HG03159 (cell line): ENCODE measurements around the gene SOS1.
"Not testable (repeated sequence)": the region's sequence is repeated elsewhere in the genome, so short reads cannot be mapped to it uniquely, and the experiment has no call there.

Experiments
- ATAC-seq: cut with Tn5 transposase; IDR thresholded peaks from one replicate; pipeline ENCODE4 v1.9.1; 2021; ENCODE audit warnings: mild to moderate bottlenecking, moderate library complexity; ENCODE audit not compliant: unreplicated experiment

The SOS1 gene

GRCh38 chr2:39139511-39140237 lies 18.8 kb upstream of the SOS1 start:
- no peak for ATAC-seq

- no peak for ATAC-seq
Measured at GRCh38 chr2:39138837-39139211, 18.0 kb upstream of the SOS1 start.

- not testable (repeated sequence) for ATAC-seq
Measured at GRCh38 chr2:39138187-39138836, 17.5 kb upstream of the SOS1 start.

- ATAC-seq: no peak
Measured at GRCh38 chr2:39136799-39137198, 15.9 kb upstream of the SOS1 start.

- ATAC-seq: no peak
Measured at GRCh38 chr2:39135690-39136259, 14.9 kb upstream of the SOS1 start.

- ATAC-seq: no peak
Measured at GRCh38 chr2:39133215-39133851, 12.5 kb upstream of the SOS1 start.

GRCh38 chr2:39128919-39129391 lies 8.1 kb upstream of the SOS1 start:
- ATAC-seq: peak; percentile 55

- ATAC-seq: peak; percentile 45
Measured at GRCh38 chr2:39127973-39128372, 7.1 kb upstream of the SOS1 start.

GRCh38 chr2:39124746-39125057 lies 3.9 kb upstream of the SOS1 start:
- ATAC-seq: no peak

- ATAC-seq: peak; percentile 55
Measured at GRCh38 chr2:39124000-39124745, 3.3 kb upstream of the SOS1 start.

GRCh38 chr2:39123436-39123999 lies 2.7 kb upstream of the SOS1 start:
- no peak for ATAC-seq

- ATAC-seq: no peak
Measured at GRCh38 chr2:39121523-39122063, 742 bp upstream of the SOS1 start.

- no peak for ATAC-seq
Measured at GRCh38 chr2:39120521-39120770, 405 bp downstream of the SOS1 start.

GRCh38 chr2:39119732-39120520 lies 925 bp downstream of the SOS1 start:
- ATAC-seq: peak; percentile 38

GRCh38 chr2:39118786-39119499 lies 1.9 kb downstream of the SOS1 start:
- no peak for ATAC-seq

GRCh38 chr2:39115556-39115955 lies 5.3 kb downstream of the SOS1 start:
- no peak for ATAC-seq

- ATAC-seq: no peak
Measured at GRCh38 chr2:39114771-39115170, 6.1 kb downstream of the SOS1 start.

GRCh38 chr2:39109537-39109936 lies 11.3 kb downstream of the SOS1 start:
- ATAC-seq: no peak

GRCh38 chr2:39108377-39108776 lies 12.5 kb downstream of the SOS1 start:
- no peak for ATAC-seq
